Ishikawa (cell line): Measurements from ENCODE around the gene CCDC60.

Experiments
- CEBPB ChIP-seq: IDR thresholded peaks from 2 replicates; pipeline ENCODE4 v1.6.1; 2012
- CREB1 ChIP-seq: IDR thresholded peaks from 2 replicates; pipeline ENCODE4 v1.6.1; 2012; ENCODE audit warnings: low read depth
- EGR1 ChIP-seq: IDR thresholded peaks from 2 replicates; pipeline ENCODE4 v1.6.1; 2012
- EP300 ChIP-seq: IDR thresholded peaks from 2 replicates; pipeline ENCODE4 v1.6.1; 2012; ENCODE audit warnings: borderline replicate concordance
- FOXM1 ChIP-seq: IDR thresholded peaks from 2 replicates; pipeline ENCODE4 v1.6.1; 2012; ENCODE audit warnings: low read depth, borderline replicate concordance
- NFIC ChIP-seq: IDR thresholded peaks from 2 replicates; pipeline ENCODE4 v1.6.1; 2012
- RAD21 ChIP-seq: IDR thresholded peaks from 2 replicates; pipeline ENCODE4 v1.6.1; 2012; ENCODE audit warnings: low read depth
- TAF1 ChIP-seq: IDR thresholded peaks from 2 replicates; pipeline ENCODE4 v1.6.1; 2012; ENCODE audit warnings: low read depth, mild to moderate bottlenecking
- TCF12 ChIP-seq: IDR thresholded peaks from 2 replicates; pipeline ENCODE4 v1.6.1; 2012; ENCODE audit warnings: low read depth
- TEAD4 ChIP-seq: IDR thresholded peaks from 2 replicates; pipeline ENCODE4 v1.6.1; 2012
- YY1 ChIP-seq: IDR thresholded peaks from 2 replicates; pipeline ENCODE4 v1.6.1; 2012; ENCODE audit warnings: low read depth
- ZBTB7A ChIP-seq: IDR thresholded peaks from 2 replicates; pipeline ENCODE4 v1.6.1; 2012; ENCODE audit warnings: low read depth
- TF ChIP-seq, protein P1 (sequence below): IDR thresholded peaks from 2 replicates; pipeline ENCODE4 v1.6.1; 2012
- TF ChIP-seq, protein P2 (sequence below): IDR thresholded peaks from 2 replicates; pipeline ENCODE4 v1.6.1; 2012
- TF ChIP-seq, protein P3 (sequence below): IDR thresholded peaks from 2 replicates; pipeline ENCODE4 v1.6.1; 2012; ENCODE audit warnings: low read depth, mild to moderate bottlenecking

The CCDC60 gene

DNA sequence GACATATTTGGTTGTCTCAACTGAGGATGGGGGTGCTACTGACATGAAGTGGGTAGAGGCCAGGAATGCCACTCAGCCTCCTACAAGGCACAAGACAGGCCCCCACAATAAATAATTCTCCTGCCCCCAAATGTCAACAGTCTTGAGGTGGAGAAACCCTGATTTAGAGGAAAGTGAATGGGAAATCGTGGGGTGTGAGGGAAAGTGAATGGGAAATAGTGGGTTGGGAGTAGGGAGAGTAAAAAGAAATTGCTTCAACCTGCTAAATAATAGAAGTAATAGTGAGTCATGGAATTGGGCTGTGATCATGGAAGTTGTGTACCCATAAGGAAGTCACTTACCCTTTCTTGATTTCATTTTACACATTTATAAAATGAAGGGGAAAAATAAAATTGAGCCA, 242.4 kb downstream of the CCDC60 start:
- TF ChIP-seq YY1 (no peak), CEBPB (no peak), EP300 (no peak), EGR1 (no peak), TAF1 (no peak), ZBTB7A (no peak), NFIC (no peak), CREB1 (no peak), RAD21 (no peak), TCF12 (no peak), FOXM1 (no peak), TEAD4 (no peak)
- TF ChIP-seq, protein P1, sequence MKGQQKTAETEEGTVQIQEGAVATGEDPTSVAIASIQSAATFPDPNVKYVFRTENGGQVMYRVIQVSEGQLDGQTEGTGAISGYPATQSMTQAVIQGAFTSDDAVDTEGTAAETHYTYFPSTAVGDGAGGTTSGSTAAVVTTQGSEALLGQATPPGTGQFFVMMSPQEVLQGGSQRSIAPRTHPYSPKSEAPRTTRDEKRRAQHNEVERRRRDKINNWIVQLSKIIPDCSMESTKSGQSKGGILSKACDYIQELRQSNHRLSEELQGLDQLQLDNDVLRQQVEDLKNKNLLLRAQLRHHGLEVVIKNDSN = no peak
- TF ChIP-seq, protein P2, sequence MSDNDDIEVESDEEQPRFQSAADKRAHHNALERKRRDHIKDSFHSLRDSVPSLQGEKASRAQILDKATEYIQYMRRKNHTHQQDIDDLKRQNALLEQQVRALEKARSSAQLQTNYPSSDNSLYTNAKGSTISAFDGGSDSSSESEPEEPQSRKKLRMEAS = no peak
- TF ChIP-seq, protein P3, sequence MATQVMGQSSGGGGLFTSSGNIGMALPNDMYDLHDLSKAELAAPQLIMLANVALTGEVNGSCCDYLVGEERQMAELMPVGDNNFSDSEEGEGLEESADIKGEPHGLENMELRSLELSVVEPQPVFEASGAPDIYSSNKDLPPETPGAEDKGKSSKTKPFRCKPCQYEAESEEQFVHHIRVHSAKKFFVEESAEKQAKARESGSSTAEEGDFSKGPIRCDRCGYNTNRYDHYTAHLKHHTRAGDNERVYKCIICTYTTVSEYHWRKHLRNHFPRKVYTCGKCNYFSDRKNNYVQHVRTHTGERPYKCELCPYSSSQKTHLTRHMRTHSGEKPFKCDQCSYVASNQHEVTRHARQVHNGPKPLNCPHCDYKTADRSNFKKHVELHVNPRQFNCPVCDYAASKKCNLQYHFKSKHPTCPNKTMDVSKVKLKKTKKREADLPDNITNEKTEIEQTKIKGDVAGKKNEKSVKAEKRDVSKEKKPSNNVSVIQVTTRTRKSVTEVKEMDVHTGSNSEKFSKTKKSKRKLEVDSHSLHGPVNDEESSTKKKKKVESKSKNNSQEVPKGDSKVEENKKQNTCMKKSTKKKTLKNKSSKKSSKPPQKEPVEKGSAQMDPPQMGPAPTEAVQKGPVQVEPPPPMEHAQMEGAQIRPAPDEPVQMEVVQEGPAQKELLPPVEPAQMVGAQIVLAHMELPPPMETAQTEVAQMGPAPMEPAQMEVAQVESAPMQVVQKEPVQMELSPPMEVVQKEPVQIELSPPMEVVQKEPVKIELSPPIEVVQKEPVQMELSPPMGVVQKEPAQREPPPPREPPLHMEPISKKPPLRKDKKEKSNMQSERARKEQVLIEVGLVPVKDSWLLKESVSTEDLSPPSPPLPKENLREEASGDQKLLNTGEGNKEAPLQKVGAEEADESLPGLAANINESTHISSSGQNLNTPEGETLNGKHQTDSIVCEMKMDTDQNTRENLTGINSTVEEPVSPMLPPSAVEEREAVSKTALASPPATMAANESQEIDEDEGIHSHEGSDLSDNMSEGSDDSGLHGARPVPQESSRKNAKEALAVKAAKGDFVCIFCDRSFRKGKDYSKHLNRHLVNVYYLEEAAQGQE = no peak

DNA sequence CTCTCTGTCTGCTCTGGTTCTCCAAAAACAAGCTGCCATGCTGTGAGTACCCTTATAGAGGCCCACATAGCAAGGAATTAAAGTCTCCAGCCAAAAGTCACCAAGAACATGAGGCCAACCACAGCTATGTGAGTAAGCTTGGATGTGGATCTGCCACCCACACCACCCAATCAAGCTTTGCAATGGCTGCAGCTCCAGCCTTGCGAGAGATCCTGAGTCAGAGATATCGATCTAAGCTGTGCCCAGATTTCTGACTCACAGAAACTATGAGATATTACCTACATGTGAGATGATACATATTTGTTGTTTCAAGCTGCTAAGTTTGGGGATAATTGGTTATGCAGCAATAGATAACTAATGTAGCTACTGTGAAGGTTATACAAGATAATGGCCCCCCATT, 243.6 kb downstream of the CCDC60 start:
- TF ChIP-seq TEAD4 (no peak), EP300 (no peak), TCF12 (no peak), CEBPB (no peak), FOXM1 (no peak), RAD21 (no peak), YY1 (no peak), EGR1 (no peak), TAF1 (no peak), ZBTB7A (no peak), NFIC (no peak), CREB1 (no peak)
- TF ChIP-seq, protein P1 = no peak
- TF ChIP-seq, protein P3 = no peak
- TF ChIP-seq, protein P2 = no peak

DNA sequence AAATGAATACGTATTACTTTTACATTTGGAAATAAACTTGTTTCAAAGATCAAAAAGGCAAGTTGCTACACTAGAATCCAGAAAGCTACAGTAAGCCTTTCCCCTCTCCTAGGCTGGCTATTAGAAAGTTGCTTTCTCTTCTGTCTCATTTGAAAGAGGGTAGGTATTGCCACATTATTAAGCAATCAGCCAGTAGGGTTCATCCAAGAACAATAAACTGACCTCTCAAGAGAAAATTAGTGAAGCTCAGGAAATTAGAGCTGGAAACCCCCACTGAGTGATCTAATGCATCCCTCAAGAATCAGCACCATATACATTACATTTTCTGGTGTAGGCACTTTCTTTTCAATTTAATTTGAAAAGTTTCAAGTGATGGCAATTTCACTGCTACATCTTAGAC, 254.6 kb downstream of the CCDC60 start:
- TF ChIP-seq TEAD4 = no peak
- TF ChIP-seq, protein P2 = no peak
- no peak for TF ChIP-seq YY1
- no peak for TF ChIP-seq NFIC

DNA sequence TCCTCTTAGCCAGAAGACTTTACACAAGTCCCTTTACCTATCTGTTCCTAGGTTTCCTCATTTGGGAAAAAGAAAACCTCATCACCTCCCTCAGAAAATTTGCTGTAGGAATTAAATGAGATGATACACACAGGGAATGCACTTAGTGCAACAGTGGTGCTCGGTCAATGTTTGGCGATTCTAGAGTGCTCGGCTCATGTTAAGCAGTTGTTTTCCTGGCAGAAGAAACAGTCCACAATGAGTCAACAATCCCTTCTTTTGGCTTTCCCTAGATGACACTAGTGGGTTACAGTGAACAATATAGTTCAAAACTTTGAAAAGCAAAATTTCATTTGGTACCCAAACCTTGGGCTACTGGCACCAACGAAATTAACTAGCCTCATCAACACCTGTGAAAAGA, 255.1 kb downstream of the CCDC60 start:
- no peak for TF ChIP-seq TEAD4
- TF ChIP-seq, protein P3 = no peak
